A673 (cell line): ENCODE data around the gene PACSIN2. TPM values are rescaled to one million over a fixed set of nuclear protein-coding genes. Genes with fewer than 3 reads are reported as not detected.

ENCODE experiments used
- BruUV-seq: library from RNA; stranded (reverse); fragments of 400-500 nt; replicated peaks from 2 replicates; lab custom pipeline; 2021; lab: Mats Ljungman, UMichigan
- CTCF ChIA-PET: fragments of 300-600 bp; sonication (Branson Sonifier 250); formaldehyde crosslinking; loops from one replicate; lab custom pipeline; 2022; ENCODE audit warnings: antibody characterized with exemption; lab: Charles Lee
- POLR2A ChIA-PET: fragments of 300-600 bp; sonication (Branson Sonifier 250); formaldehyde crosslinking; loops from one replicate; lab custom pipeline; 2022; ENCODE audit warnings: antibody characterized with exemption; ENCODE audit not compliant: low non-redundant PET; lab: Charles Lee
- DNase-seq: peaks from one replicate; pipeline ENCODE4 v3.0.0-alpha.2; 2015; ENCODE audit warnings: low spot score
- H3K27ac ChIP-seq: fragments of 200-600 bp; sonication (generic); 2 replicates; pipeline ENCODE4 v1.5.1; 2016; ENCODE audit warnings: mixed run types, low read depth, mild to moderate bottlenecking, mixed read lengths, antibody characterized with exemption, low read length; ENCODE audit not compliant: poor library complexity, severe bottlenecking
- H3K27me3 ChIP-seq: fragments of 200-600 bp; sonication (generic); replicated peaks from 2 replicates; pipeline ENCODE4 v1.6.1; 2017; ENCODE audit warnings: mixed run types, low read depth, mild to moderate bottlenecking, mixed read lengths, antibody characterized with exemption, low read length; ENCODE audit not compliant: insufficient read depth, poor library complexity
- H3K36me3 ChIP-seq: fragments of 200-600 bp; sonication (generic); 2 replicates; pipeline ENCODE4 v1.6.1; 2016; ENCODE audit warnings: mixed run types, mild to moderate bottlenecking, mixed read lengths, antibody characterized with exemption, low read length; ENCODE audit not compliant: insufficient read depth, poor library complexity, severe bottlenecking
- H3K4me1 ChIP-seq: fragments of 200-600 bp; sonication (generic); 2 replicates; pipeline ENCODE4 v1.6.1; 2017; ENCODE audit warnings: mixed run types, mild to moderate bottlenecking, mixed read lengths, antibody characterized with exemption, low read length; ENCODE audit not compliant: insufficient read depth, poor library complexity, severe bottlenecking
- H3K4me3 ChIP-seq: fragments of 200-600 bp; sonication (generic); 2 replicates; pipeline ENCODE4 v1.5.1; 2016; ENCODE audit warnings: low read depth, mixed run types, mild to moderate bottlenecking, mixed read lengths, low read length; ENCODE audit not compliant: poor library complexity, severe bottlenecking
- H3K9me3 ChIP-seq: fragments of 200-600 bp; sonication (generic); 2 replicates; pipeline ENCODE4 v1.6.1; 2016; ENCODE audit warnings: mixed run types, low read depth, mild to moderate bottlenecking, mixed read lengths, antibody characterized with exemption, low read length; ENCODE audit not compliant: poor library complexity, severe bottlenecking
- EZH2 ChIP-seq: fragments of 200-600 bp; sonication (generic); IDR thresholded peaks from 2 replicates; pipeline ENCODE4 v1.6.1; 2017; ENCODE audit warnings: borderline replicate concordance, low read depth, mild to moderate bottlenecking, mixed read lengths, antibody characterized with exemption, low read length; ENCODE audit not compliant: poor library complexity, severe bottlenecking
- intact Hi-C: fragments of 100-400 bp; cut with micrococcal nuclease; formaldehyde crosslinking; loops from one replicate; pipeline ENCODE4 v1.10.0; 2022; ENCODE audit not compliant: unreplicated experiment
- total RNA-seq: library from RNA; stranded (reverse); gene quantifications from 2 replicates; pipeline ENCODE4 v1.2.3, GENCODE V29; 2021
- TF ChIP-seq, protein P1 (sequence below): fragments of 300-800, 200-600 bp; sonication (generic); conservative IDR thresholded peaks from 2 replicates; pipeline ENCODE4 v1.5.1; 2017; ENCODE audit warnings: low read depth, mild to moderate bottlenecking, antibody characterized with exemption, low read length, moderate library complexity, mixed read lengths

PACSIN2 gene
- total RNA-seq, 1 experiment from 2014 or later = 51.8 TPM

DNA sequence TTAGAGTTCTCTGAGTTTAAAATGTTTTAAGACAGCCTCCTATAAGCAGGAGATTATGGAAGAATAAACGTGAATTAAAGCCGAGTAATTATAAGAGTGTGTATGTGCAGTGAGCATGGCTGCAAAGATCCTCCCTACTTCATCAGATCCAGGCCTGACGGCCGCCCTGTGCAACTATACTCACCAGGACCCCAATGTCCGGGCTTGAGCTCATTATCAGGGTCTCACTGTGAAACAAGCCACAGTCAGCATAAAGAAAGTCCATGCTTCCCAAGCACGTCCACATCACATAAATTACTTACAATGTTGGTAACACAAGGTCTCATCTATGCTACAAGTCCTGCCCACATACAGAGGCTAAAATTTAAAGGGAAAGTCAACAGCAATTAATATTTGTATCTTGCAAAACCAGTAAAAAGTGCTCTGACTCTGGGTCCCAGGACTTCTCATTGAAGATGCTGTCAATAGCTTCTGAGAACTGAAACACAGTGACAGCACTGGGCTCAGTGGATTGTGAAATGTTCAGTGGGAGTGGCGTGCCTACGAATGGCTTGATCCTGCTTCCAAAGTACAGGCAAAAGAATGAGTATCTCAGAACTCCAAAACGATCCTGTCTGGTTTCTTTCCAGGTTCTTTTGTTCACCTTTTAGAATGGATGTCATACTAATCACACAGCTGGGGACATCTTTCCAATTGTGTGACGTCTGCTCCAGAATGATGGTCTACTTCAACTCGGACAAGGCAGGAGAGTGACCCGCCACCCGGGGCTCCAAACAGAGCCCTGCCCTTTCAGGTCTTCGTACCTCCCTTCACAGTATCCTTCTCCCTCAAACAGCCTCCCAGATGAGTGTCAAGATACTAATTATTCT is 85.7 kb downstream of the PACSIN2 start:
- ChIA-PET CTCF (no interaction called here), POLR2A (no interaction called here)
- BruUV-seq = no TSS peak
- intact Hi-C loops = no loop called here
- no peak overlapping the region for H3K4me3 ChIP-seq
- no peaks in the 10 kb centered on the region for H3K36me3 ChIP-seq
- no peaks in the 10 kb centered on the region for H3K27me3 ChIP-seq
- no peaks in the 10 kb centered on the region for H3K9me3 ChIP-seq
- no peak for TF ChIP-seq EZH2
- TF ChIP-seq, protein P1, sequence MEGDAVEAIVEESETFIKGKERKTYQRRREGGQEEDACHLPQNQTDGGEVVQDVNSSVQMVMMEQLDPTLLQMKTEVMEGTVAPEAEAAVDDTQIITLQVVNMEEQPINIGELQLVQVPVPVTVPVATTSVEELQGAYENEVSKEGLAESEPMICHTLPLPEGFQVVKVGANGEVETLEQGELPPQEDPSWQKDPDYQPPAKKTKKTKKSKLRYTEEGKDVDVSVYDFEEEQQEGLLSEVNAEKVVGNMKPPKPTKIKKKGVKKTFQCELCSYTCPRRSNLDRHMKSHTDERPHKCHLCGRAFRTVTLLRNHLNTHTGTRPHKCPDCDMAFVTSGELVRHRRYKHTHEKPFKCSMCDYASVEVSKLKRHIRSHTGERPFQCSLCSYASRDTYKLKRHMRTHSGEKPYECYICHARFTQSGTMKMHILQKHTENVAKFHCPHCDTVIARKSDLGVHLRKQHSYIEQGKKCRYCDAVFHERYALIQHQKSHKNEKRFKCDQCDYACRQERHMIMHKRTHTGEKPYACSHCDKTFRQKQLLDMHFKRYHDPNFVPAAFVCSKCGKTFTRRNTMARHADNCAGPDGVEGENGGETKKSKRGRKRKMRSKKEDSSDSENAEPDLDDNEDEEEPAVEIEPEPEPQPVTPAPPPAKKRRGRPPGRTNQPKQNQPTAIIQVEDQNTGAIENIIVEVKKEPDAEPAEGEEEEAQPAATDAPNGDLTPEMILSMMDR = no peak
- H3K27ac ChIP-seq = no peak overlapping the region
- no peaks in the 10 kb centered on the region for H3K4me1 ChIP-seq
- DNase-seq = no peak

DNA sequence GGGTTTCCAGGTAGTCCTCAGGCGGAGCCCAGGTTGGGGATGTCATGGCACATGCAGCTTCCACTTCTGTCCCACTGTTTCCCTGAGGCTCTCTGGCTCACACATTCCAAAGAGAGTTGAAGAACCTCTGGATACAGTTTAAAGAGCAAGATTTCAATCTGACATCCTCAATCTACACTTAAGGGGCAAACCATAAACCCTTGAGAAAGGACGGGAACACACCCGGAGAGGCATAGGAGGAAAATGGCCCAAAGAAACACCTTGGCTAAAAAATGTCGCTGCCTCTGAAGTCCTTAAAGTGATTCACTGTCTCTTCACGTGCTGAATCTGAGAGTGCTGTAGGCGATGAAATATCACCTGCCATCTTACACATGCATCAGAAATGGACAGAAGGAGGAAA is 87.0 kb downstream of the PACSIN2 start:
- DNase-seq = no peak
- TF ChIP-seq, protein P1 = no peak
- TF ChIP-seq EZH2 = no peak
- ChIA-PET CTCF (no interaction called here), POLR2A (no interaction called here)
- Histone ChIP-seq H3K36me3 (no peaks in the 10 kb centered on the region), H3K4me1 (no peaks in the 10 kb centered on the region), H3K9me3 (no peaks in the 10 kb centered on the region), H3K27me3 (no peaks in the 10 kb centered on the region), H3K4me3 (no peak overlapping the region), H3K27ac (no peak overlapping the region)
- intact Hi-C loops = no loop called here
- no TSS peak for BruUV-seq

DNA sequence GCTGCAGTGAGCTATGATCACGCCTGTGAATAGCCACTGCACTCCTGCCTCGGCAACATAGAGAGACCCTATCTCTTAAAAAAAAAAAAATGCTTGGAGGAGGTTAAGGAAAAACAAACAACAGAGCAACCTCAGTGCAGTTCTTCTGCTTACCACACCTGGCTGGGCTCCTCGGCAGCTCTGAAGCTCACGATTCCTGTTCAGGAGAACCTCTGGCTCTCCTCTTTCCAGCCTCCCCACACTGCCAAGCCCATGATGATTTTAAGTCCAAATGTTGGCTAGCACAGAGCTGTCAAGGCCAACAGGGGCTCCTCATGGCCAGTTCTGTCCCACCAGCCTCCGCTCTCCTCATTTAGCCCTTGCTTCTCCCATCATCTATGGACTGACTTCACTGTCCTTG is 88.2 kb downstream of the PACSIN2 start:
- intact Hi-C loops = no loop called here
- BruUV-seq = no TSS peak
- Histone ChIP-seq H3K4me1 (no peaks in the 10 kb centered on the region), H3K27me3 (no peaks in the 10 kb centered on the region), H3K9me3 (no peaks in the 10 kb centered on the region), H3K4me3 (no peak overlapping the region), H3K27ac (no peak overlapping the region), H3K36me3 (no peaks in the 10 kb centered on the region)
- TF ChIP-seq, protein P1 = no peak
- TF ChIP-seq EZH2 = no peak
- ChIA-PET POLR2A (no interaction called here), CTCF (interaction anchor here (0.6 kb wide), 1 partner anchor 13 kb away, joined by 6 read pairs; no protein-coding TSS in a partner anchor)
- DNase-seq = no peak
